ENCODE measurements around the gene ATP1A3.
A peak's percentile ranks its signal among the peaks of the same experiment; 100 is the strongest.

The ATP1A3 gene

DNA sequence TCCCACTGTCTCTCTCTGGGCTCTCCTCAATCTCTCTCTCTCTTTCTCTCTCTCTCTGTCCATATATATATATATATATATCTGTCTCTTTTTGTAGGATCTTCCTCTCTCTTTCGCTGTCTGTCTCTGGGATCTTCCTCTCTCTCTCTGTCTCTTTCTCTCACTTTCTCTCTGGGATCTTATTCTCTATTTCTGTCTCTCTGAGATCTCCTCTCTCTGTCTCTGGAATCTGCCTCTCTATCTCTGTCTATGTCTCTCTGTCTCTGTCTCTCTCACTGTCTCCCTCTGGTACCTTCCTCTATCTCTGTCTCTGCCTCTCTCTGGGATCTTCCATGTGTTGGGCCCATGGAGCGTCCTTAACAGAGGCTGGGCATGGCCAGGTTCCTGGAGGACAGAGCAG, 3.4 kb downstream of the ATP1A3 start:
- FAIRE-seq: no peak
- DNase-seq (ENCODE audit: extremely low spot score, insufficient read length, low read depth): no peak

DNA sequence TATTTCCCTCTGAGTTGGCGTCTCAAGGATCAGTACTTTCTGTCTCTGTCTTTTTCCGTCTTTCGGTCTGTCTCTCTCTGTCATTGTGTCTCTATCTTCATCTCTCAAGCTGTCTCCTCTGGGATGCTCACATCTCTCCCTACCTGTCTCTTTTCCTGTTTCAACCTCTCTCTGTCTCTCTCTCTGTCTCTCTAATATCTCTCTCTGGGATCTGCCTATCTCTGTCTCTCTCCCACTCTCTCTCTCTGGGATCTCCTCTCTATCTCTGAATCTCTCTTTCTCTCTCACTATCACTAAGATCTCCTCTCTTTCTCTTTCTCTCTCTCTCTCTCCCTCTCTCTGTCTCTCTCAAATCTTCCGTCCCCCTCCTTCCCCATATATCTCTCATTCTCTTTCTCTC, 4.0 kb downstream of the ATP1A3 start:
- FAIRE-seq: no peak
- no peak for DNase-seq (ENCODE audit: extremely low spot score, insufficient read length, low read depth)

DNA sequence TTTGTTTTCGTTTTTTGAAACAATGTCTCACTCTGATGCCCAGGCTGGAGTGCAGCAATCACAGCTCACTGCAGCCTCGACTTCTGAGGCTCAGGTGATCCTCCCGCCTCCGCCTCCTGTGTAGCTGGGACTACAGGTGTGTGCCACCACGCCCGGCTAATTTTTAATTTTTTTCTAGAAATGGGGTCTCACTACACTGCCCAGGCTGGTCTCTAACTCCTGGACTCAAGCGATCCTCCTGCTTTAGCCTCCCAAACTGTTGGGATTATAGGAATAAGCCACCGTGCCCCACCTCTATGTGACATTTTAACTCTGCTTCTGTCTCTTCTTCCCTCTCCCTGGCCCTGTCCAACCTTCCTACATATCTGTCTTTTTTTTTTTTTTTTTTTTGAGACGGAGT, 5.1 kb downstream of the ATP1A3 start:
- no peak for DNase-seq (ENCODE audit: extremely low spot score, insufficient read length, low read depth)
- FAIRE-seq: no peak

DNA sequence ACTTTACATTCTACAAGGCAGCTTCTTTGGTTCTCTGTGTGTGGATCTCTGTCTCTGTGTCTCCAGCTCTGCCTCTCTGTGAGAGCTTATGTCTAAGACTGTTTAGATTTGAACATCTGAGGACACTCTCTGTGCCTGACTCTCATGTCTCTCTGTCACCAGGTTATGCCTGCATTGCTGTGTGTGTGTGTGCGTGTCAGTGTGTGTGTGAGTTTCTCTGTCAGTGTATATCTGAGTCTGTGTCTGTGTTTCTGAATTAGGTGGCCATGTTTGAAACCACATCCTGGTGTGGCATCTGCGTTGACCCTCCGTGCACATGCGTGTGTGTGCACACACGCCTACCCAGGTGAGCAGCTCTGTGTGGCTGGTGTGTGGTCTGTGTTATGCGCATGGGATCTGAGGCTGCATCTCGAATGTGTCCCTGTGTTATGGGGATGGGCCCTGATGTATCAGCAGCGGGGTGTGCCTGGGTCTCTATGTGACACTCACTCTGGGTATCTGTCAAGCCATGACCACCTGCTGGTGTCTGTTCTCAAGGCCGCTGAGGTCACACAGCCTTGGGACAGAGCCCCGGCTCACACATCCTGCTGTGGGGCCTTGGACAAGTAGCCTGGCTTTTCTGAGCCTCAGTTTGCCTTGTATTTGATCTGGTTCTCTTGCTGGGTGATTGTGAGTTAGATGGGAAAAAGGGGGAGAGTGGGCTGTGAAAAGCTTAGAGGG, 6.7 kb downstream of the ATP1A3 start:
- DNase-seq (ENCODE audit: extremely low spot score, insufficient read length, low read depth) (no peak), FAIRE-seq (no peak)

DNA sequence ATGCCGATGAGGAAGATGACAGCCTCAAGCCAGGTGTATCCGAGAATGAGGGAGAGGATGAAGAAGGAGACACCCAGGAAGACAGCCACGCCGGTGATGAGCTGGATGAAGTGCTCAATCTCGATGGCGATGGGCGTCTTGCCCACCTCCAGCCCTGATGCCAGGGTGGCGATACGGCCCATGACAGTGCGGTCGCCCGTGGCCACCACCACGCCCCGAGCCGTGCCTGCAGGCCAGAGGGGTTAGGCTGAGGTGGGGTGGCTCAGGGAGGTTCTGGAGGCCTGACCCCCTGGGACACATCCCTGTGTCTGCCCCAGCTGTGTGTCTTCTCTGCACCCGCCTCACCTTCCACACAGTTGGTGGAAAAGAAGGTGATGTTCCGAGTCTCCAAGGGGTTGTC, 9.1 kb downstream of the ATP1A3 start:
- DNase-seq (ENCODE audit: extremely low spot score, insufficient read length, low read depth) (no peak), FAIRE-seq (no peak)

DNA sequence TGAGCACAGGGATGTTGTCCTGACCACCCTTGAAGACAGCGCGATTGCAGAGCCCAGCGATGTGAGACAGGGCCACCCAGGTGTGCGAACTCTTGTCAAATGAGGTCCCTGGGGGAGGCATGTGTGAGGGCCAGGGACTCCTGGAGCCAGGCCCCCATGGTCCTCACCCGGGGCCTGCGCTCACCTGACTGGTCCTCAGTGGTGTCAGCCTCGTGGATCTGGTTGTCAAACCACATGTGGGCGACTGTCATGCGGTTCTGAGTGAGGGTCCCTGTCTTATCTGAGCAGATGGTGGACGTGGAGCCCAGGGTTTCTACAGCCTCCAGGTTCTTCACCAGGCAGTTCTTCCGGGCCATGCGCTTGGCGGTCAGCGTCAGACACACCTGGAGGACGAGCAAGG, 12.3 kb downstream of the ATP1A3 start:
- DNase-seq (ENCODE audit: extremely low spot score, insufficient read length, low read depth) (no peak), FAIRE-seq (no peak)

DNA sequence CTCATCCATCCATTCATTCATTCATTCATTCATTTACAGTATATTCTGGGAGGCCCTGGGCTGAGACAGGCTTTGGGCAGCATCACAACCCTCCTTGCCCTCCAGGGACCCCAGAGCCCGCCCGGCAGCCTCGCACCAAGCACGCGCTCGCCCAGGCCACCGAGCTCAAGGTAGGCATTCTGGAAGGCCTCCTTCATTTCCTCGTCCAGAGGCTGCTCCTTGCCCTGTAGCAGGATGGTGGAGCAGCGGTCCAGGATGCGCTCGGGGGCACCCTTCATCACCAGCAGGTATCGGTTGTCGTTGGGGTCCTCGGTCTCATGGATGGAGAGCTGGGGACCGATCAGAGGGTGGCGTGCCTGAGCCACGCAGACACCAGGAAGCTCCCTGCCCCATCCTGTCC, 15.6 kb downstream of the ATP1A3 start:
- no peak for FAIRE-seq
- DNase-seq (ENCODE audit: extremely low spot score, insufficient read length, low read depth): no peak

DNA sequence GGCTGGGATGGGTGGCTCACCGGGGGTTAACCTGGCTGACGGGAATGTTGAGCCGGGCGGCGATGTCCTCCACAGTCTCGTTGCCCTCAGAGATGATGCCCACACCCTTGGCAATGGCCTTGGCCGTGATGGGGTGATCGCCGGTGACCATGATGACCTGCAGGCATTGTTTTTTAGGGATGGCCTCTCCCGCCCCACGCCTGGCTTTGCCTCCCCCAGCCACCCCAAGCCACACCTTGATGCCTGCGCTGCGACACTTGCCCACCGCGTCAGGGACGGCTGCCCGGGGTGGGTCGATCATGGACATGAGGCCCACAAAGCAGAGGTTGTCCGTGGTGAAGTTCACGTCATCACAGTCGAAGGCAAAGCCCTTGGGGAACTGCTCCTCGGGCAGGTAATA, 16.1 kb downstream of the ATP1A3 start:
- no peak for DNase-seq (ENCODE audit: extremely low spot score, insufficient read length, low read depth)
- no peak for FAIRE-seq

DNA sequence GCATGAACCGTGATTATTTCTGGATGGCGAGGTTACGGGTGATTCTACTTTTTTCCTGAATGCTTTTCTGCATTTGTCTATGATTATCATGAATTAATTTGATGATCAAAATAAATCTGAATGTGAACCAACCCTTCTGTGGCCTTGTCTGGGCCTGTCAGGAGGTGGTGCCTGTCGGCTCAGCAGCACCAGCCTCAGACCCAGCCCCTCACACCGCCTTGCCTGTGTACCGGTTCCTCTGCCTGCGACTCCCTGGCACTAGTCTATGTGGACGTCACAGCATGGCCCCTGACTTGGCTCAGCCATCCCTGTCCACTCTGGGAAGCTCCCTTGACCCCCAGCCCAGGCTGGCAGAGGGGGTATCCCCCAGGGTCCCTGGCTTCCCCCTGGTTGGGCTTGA, 19.4 kb downstream of the ATP1A3 start:
- no peak for DNase-seq (ENCODE audit: extremely low spot score, insufficient read length, low read depth)
- FAIRE-seq: no peak

DNA sequence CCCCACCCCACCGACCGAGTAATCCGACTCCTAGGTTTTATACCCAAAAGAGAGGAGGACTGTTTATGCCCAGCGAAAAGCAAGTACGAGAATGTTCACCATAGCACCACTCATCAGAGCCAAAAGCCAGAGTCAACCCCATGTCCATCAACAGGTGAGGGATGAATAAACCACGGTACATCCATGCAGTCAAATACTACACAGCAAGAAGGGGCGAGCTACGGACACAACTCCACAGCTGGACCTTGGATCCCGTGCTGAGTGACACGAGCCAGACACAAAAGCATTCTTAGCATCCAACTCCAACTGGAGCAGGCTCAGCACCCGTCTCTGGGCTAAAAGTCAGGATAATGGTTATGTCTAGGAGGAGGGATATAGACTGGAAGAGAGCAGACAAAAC, 22.7 kb downstream of the ATP1A3 start:
- DNase-seq (ENCODE audit: extremely low spot score, insufficient read length, low read depth): no peak
- FAIRE-seq: no peak

DNA sequence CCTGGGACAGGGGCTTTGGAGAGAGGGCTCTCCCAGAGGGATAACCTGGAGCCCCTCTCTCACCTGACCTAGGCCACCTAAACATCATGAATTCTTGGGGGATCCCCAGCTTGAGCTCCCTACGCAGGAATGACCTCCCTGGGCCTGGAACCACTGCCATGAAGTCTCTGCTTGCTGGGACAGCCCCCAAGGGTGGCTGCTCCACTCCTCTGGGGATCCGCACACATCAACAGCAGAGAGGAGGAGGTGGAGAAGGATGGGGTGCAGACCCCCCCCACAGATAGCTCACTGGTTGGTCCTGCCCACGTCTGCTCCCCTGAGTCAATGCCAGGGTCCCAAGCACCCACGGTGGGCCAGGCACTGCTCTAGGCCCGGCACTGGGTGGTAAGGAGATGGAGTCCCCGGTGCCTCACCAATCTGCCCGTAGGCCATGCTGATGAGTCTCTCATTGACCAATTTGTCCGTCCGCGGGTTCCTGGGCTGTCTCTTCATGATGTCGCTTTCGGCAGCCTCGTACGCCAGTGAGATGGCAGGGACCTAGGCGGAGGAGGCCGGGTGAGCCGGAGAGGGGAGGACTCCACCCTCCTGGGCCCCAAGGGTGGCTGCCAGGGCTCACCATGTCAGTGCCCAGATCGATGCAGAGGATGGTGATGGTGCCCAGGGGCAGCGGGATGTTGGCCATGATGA, 24.1 kb downstream of the ATP1A3 start:
- no peak for FAIRE-seq
- no peak for DNase-seq (ENCODE audit: extremely low spot score, insufficient read length, low read depth)

DNA sequence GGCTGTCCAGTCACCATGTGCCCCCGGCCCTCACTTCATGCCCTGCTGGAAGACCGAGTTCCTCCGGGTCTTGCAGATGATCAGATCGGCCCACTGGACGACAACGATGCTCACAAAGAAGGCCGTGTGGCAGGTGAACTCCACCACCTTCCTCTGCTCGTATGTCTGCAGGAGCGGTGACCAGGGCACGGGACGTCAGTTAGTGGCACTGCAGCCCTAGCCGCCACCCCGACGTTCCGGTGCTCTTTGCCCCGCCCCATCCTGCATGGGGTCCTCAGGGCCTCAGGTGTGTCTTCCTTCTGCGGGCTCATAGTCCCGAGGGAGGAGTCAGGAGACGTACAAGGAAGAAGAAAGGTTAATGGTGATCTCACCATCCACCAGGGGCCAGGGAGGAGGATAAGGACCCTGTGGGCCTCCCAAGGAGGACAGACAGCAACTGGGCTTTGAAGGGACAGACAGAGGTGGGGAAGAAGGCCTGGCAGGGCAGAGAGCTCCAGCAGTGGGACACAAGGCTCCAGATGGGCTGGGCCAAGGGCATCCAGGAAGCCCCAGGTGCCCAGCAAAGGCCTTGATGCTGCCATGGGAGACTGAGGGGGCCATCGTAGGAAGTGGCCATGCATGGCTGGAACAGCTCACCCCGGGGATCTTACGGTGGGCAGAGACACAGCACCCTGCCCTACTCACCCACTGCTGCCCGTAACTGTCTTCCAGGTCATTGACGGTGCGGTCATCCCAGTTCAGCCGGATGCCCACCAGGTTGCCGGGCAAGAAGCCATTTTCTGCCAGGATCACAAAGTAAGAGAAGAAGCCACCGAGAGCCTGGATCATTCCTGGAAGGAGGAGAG, 25.1 kb downstream of the ATP1A3 start:
- FAIRE-seq (no peak), DNase-seq (ENCODE audit: extremely low spot score, insufficient read length, low read depth) (no peak)

DNA sequence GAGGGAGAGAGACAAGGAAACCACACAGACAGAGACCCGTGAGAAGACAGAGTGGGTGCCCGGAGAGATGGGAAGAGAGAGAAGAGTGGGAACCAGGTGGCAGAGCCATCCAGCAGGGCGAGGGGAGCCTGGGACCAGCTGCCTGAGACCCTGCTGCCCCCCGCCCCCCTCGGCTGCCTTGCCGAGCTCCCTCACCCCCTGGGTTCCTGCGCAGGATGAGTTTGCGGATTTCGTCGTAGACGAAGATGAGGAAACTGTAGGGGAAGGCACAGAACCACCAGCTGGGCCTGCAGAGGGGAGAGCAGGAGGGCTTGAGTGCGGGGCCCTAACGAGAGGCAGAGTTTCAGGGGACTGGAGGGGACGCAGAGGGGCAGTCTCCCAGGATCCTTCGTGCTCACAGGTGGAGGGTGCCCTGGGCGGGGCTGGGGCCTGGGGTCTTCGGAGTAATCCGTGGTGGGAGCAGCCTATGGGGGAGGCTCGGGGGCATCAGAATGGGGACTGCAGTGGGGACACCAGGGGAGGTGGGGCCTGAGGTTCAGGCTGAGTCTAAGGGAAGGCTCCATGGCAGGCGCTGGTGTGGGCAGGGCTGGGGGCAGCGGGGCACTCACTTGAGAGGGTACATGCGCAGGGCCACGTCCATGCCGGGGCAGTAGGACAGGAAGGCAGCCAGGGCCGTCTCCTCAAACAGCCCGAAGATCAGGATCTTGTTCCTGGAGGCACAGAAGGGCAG, 26.8 kb downstream of the ATP1A3 start:
- no peak for DNase-seq (ENCODE audit: extremely low spot score, insufficient read length, low read depth)

DNA sequence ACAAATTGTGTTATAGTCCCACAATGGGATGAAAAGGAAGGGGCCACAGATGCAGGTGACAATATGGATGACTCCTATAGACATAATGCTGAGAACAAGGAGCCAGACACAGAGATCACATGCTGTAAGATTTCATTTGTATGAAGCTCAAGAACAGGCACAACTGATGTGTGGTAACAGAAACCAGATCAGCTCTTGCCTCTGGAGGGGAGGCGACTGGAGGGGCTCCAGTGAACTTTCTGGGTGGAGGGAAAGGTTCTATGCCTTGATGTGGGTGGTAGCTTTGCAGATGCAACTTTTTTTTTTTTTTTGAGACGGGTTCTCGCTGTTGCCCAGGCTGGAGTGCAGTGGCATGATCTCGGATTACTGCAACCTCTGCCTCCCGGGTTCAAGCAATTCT, 28.9 kb downstream of the ATP1A3 start:
- FAIRE-seq (no peak), DNase-seq (ENCODE audit: extremely low spot score, insufficient read length, low read depth) (no peak)

More for the DNA sequence above, 26.8 kb downstream of the ATP1A3 start:
- FAIRE-seq: no peak

DNA sequence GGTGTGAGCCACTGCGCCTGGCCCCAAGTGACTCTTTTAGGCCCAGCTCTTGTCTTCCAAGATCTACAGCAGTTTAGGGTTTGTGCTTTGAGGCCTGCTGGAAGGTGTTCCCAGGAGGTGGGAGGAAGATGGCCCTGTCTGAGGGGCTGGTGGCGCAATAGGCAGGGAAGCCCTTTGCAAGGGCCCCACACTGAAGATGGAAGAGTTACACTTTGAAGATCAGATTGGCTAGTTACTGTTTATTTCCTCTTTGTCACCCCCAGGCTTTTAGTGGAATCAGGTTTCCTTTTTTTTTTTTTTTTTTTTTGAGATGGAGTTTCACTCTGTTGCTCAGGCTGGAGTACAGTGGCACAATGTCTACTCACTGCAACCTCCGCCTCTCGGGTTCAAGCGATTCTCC, 33.1 kb downstream of the ATP1A3 start:
- no peak for DNase-seq (ENCODE audit: extremely low spot score, insufficient read length, low read depth)
- FAIRE-seq: no peak

DNA sequence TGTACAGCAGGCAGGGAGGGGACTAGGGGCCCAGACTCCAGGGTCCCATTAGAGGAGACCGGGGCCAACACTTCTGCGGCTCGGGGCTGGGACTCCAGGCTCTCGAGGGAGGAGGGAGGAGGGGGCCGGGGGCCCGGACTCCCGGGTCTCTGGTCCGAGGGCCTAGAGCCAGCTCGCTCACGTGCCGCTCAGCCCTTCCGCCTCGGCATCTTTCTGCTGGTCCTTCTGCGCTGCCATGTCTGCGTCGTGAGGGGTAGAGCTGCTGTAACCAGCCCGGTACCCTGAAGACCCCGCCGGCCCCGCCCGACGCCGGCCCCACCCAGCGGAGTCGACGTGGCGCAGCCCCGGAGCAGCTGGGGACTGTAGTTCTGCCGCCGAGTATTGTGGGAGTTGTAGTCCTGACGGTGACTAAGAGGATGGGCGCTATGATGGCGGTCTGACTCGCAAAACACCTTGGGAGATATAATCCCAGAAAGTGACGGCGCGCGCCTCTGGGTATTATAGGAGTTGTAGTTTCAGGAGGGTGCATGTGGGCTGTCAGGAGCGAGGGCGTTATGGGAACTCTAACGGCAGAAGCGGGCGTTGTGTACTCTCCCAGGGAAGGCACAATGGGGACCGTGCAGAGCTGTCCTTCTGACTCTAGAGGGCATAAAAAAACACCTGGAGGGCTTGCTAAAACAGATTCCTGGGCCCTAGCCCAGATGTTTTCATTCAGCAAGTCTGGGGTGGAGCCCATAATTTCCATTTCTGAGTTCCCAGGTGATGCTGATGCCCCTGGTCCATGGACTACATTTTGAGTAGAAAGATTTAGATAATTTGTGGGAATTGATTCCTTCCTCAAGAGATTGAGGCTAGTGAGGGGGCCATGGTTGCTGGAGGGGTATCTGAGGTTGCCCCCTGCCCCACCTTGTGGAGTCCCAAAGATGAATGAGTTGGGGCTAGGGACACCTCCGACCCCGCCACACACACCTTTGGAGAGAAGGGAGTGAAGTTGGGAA, 34.7 kb downstream of the ATP1A3 start, which contains the start of gene RABAC1:
RABAC1 (minus strand) TSS at position 266 of the 998 bp plus-strand sequence; CDS start at position 237, 29 bp downstream.
- peak; percentile 88 for FAIRE-seq
- DNase-seq (ENCODE audit: extremely low spot score, insufficient read length, low read depth): peak; percentile 94

DNA sequence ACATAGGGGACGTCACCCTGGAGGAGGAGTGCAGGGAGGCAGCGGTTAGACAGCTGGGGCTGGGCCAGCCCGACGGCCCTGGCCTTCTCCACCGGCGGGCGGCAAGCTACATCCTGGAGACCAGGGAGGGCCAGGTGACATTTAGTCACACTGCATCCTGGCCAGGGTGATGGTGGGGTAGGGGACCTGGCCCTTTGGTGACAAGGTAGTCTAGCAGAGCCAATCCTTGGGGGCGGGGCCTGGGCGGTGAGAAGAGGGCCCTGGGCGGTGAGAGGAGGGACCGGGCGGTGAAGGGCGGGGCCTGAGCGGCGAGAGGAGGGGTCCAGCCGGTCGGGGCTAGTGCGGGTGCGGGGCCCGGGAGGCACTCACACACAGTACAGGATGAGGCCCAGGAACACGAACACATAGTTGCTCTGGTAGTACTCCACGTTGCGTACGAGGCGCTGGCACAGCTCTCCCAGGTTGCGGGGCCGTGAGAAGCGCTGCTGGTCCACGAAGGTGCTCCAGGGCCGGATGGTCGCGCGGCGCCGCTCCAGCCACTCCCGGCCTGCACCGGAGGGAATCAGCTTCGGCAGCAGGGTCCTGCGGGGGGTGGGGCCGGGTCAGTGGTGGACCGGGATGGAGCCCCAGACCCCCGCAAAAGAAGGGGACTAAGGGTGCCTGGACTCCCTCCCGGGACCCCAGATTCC, 35.5 kb downstream of the ATP1A3 start:
- DNase-seq (ENCODE audit: extremely low spot score, insufficient read length, low read depth) (peak; percentile 60), FAIRE-seq (peak; percentile 79)

DNA sequence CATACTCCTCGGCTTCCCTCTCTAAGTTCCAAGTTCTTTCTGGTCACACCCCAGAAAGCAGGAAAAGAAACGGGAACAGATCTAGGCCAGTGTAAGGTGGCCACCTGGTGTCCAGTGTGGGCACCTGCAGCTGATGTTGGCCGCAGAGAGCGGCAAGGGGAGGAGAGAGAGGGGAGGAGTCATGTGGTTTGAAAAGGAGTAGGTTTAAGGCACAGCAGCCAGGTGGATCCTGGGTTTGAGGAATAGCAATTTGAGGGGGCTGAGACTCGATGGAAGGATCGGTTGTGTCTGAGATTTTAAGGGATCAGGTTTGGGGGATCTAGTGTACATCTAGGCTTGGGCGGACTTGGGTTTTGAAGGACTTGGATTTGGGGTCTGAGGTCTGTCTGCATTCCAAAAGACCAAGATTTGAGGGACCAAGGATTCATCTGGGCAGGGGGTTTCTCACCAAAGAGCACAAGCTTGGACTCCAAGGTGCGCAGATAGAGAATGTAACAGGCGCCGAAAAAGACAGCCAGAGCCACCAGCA, 36.1 kb downstream of the ATP1A3 start:
- DNase-seq (ENCODE audit: extremely low spot score, insufficient read length, low read depth): peak; percentile 65
- peak; percentile 89 for FAIRE-seq
